Head of caudate nucleus (tissue), 42 donors: Measurements from ENCODE around the gene REC8.

Experiments used
- DNase-seq, 42 donors: peaks; one replicate each; pipeline versions ENCODE4 v3.0.0 to v3.0.0-alpha.2; 2020 to 2021; ENCODE audit warnings: mixed read lengths in 7 of 42
- intact Hi-C: fragments of 100-400 bp; cut with DNase I; formaldehyde crosslinking; loops from one replicate; pipeline ENCODE4 v1.15.0; 2022

Gene REC8

DNA sequence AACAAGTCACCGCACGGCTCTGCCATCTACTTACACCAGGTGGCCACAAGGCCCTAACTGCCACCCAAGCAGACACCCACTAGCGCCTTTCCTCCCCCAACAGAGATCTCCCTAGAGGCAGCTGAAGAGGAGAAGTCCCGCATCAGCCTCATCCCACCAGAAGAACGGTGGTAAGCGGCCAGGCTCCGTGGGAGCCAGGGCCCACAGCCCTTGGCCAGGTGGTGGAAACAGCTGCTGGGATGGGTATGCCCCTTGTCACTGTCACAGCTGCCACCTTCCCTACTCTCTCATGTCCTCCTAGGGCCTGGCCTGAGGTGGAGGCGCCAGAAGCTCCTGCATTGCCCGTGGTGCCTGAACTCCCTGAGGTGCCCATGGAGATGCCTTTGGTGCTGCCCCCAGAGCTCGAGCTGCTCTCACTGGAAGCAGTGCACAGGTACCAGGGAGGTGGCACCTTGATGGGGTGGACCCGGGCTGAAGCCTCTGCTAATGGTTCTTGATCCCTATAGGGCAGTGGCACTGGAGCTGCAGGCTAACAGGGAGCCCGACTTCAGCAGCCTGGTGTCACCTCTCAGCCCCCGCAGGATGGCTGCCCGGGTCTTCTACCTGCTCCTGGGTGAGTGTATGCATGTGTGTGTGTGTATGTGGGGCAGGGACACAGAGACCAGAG, 7.5 kb downstream of the REC8 start:
- intact Hi-C loops = no loop called here
- no peak for DNase-seq

DNA sequence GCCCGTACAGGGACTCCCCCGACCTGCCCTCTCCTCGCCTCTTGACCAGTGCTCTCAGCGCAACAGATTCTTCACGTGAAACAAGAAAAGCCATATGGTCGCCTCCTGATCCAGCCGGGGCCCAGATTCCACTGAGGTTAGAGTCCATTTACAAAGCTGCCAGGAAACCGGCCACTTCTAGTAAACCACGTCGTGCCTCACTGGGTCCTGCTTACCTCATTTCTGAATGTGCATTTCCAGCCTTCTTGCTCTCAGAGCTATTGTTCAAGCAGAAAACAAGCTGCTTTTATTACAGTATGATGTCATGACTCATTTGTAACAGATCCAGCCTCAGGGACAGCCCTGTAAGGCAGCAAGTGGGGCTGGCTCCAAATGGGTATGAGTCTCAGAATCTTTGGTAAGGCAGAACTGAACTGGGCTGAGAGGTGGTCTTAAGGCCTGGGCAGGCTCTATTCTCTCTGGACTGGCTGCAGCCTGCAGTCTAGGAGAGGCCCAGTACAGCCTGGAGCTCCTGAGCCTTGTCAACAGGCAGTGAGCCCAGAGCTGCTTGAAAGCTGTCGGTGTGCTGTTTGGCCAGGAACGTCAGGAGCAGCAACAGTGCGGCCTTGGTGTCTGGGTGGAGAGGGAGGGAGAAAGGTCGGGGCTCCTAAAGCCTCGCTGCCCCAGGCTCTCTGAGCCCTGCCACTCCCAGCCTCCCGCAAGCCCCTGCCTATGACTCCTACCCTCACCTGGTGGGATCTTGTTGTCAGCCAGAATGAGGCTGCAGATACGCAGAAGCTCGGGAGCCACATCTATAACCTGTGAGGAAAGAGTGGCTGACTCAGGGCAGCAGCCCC, 8.3 kb downstream of the REC8 start:
- intact Hi-C loops = no loop called here
- DNase-seq = peak in 6 of 42 donors; percentile 33 to 72 (median 38)

DNA sequence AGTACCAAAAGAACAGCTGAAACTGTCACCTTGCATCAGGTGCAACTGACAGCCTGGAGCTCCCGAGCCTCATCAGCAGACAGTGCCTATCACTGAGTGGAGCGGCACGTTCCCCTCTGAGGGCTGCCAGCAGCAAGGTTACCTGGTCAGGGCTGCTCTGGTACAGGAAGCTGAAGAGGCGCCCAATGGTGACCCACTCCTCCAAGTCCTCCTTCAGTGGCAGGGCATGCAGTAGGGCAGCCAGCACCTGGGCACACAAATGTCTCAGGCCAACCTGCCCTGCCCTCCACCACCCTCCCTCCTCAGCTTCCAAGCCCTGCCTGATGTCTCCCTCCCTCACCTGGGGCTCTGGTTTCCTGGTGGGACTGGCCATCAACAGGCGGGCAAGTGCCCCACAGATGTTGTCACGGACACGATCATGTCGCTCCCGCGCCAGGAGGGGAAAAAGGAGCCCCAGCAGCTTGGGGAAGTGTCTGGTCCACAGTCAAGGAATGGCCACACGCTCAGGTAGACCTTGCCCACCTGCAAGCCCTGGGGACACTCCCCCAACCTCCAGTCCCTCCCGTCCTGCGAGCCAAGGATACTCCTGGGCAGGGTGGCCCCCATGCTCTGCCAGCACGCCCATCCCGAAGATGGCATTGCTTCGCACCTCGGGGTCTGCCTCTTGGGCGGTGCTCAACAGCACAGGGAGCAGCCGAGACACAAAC, 9.6 kb downstream of the REC8 start:
- intact Hi-C loops = no loop called here
- DNase-seq = no peak

- intact Hi-C loops = no loop called here
- no peak for DNase-seq
These were observed 10.4 kb downstream of the REC8 start for GRCh38 chr14:24182110-24182882.

DNA sequence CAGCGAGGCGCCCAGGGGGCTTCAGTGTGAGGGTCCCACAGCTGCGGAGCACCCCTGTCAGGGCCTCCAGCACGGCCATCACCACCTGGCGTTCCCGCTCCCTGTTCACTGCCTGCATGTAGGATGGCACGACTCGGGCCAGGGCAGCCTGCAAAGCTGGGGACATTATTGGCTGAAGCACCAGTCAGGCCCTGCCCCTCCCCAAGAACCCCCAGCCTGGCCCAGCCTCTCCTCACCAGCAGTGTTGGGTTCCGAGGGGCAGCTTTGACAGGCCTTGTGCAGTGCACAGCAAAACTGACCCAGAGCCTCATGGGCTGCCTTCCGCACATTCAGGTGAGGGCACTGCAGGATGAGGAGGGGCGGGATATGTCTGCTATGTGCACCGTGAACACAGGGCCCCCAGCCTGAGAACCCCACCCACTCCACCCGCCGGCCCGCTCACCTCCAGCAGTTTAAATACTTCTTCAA, 11.2 kb downstream of the REC8 start:
- DNase-seq = peak in 1 of 42 donors; percentile 18
- intact Hi-C loops = no loop called here

DNA sequence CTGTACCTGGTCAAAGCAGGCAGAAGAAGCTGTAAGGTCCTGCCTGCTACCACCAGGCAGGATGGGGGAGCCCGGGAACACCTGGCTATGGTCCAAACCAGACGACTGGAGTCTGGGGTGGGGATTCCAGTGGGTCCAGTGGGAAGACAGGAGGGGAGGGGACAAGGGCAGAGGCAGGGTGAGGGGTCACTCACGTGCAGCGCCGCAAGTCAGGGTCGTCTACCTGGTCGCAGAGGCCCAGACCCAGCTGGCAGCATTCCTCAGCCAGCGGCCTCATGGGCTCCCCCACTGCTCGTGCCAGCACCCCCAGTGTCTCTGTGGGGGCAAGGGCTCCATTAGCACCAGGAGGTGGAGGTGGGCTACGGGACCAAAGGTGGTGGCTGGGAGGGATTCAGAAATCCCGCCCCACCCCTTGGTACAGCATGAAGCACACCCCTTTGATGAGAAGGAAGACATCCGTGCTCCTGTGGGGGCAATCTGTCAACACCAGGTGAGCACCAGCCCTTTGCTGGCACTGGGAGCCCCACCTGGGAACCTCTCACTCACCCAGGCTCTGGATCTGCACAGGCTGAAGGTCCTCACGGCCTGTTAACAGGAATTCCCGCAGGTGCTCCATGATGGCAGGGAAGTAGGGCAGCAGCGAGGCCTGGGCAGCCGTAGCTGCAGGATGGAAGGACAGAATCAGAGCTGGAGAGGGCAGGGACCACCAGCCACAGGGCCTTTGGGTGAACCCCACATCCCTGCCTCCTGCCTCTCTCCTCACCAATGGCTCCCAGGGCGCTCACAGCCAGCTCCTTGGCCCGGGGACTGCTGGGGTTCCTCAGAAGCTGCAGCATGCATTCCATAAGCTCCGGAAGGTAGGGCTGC, 12.5 kb downstream of the REC8 start:
- intact Hi-C loops = no loop called here

DNA sequence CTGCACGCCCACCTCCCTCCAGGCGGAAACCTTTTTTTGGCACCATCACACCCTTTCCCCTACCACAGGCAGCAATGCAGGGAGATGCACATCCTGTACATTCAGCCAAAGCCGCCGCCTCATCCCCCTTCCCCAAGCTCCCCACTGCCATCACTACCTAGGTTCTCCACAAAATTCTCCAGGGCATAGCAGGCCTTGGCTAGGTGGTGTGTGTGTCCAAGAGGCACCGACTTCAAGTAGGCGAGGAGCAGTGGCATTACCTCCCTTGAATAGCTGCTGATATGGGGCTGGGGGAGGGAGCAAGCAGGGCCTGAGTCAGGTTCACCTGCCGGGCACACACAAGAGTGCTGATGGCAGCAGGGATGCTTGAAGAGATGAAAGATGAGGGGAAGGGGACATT, 13.1 kb downstream of the REC8 start:
- DNase-seq = no peak
- intact Hi-C loops = no loop called here

More for the DNA sequence above, 12.5 kb downstream of the REC8 start:
- DNase-seq = no peak

DNA sequence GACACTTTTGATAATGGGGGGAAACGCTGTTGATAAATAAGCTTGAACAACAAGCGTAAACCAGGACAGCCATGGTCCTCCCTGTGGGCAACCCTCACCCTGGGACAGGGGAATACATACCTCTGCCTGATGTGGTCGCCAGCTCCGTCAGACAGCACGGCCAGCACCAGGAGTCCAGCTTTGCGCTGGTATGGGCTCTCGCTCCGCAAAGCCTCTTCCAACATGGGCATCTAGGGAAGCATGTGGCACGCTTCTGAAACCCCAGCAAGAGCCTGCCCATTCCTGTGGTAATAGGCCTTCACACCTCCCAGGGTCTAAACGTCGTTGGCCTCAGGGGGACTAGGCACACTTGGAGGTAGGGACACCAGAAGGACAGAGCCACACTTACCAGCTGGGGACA, 13.9 kb downstream of the REC8 start:
- intact Hi-C loops = no loop called here
- DNase-seq = no peak

DNA sequence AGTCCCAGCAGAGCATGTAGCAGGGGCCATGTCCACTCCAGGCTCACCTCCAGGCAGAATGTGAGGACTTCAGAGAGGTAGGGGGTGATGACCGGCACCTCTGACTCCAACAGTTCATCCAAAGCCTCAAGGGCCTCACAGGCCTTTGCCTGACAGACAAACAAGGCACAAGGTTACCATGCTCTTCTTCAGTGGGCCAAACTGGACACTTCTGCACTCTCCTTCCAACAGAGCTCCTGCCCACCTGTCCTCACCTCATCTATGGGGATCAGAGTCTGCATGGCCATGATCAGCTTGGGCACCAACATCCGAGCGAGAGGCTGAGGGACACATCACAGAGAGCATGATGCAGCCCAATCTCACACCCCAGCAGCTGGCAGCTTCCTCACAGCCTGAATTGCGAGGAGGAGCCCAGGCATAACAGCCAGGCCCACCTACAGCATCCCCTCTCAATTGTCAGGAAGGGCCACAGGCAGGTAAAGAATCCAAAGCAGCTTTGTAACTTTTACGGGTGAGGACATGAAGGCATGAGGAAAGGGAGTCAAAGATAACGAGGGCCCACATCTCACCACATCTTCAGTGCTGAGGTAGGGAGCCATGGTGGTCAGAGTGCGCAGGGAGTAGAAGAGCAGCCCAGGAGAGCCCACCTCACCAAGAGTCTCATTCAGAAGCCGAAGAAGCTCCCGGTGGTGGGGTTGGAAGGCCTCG, 15.1 kb downstream of the REC8 start:
- no peak for DNase-seq
- intact Hi-C loops = no loop called here

DNA sequence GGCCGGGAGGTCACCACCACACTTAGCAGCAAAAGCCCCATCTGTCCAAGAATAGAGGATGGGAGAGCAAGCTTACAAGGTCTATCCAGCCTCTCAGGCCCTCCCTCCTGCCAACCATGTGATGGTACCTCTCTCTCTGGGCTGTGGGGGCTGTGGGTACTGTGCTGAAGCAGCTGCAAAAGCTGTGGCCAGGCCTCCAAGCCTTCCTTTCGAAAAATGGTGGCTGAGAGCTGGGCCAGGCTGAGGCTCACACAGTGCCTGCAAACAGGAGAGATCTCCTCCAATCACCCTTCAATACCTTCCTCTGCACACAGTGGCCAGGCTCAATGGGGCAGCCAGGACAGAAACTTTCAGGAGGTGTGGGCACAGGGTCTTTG, 15.6 kb downstream of the REC8 start:
- intact Hi-C loops = no loop called here
- DNase-seq = no peak

DNA sequence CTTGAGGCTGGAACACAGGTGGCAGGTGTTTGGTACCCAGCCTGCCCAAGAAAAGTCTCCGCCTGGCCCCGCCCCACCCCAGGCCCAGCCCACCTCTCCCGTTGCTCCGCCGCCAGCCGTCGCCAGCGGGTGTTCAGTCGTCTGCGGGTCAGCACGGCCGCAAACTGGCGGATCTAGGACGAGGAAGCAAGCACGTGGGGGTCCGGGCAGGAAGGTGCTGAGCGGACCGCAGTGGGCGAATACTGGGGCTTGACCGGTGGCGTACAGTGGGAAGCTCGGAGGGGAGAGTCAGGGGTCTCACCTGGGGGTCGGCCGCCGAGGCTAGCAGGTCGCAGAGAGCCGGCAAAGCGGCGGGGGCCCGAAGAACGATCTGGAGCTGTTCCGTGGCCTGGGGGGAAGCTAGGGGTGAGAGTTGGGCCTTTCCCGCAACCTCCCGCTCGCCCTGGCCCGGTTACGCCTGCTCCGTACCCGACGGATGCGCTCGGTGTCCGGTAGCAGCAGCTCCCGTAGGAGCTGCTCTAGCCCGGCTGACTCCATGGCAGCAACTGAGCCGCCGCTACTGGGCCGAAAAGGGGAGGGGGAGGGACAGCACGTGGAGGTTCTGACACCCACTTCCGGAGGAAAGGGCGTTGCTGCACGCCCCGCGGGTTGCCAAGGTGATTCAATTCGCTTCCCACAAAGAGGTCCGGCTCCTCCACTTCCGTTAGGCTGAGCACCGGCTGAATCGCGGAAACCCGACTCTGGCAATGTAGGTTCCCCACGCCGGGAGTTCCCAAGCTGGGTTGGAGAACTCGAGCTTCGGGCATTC, 16.6 kb downstream of the REC8 start, which contains the start of gene IPO4:
TSS of gene IPO4 (minus strand) at position 566 of the 808 bp plus-strand sequence. CDS start at position 537, 29 bp downstream.
- peak; percentile 91 to 99 (median 96) for DNase-seq
- intact Hi-C loops = no loop called here

GRCh38 chr14:24189059-24189375, 17.1 kb downstream of the REC8 start:
- no peak for DNase-seq
- intact Hi-C loops = no loop called here

DNA sequence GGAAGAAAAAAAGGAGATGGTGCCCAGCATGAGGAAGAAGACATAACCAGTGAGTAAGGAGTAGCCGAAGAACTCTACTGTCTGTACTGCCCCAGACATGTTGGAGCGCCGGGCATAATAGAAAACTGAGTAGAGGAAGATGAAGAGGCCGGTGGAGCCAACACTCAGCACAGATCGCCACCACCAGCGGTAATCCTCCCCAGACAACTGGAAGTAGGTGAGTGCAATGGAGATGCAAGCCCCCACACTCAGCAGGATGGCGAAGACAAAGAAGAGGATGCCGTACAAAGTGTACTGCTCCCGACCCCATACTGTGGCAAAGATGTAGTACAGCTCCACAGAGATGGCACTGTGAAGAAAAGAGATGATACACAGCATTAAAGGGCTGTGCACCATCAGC, 17.6 kb downstream of the REC8 start:
- intact Hi-C loops = no loop called here
- DNase-seq = no peak

GRCh38 chr14:24190416-24190815, 18.5 kb downstream of the REC8 start:
- intact Hi-C loops = no loop called here
- DNase-seq = no peak

GRCh38 chr14:24192933-24193332, 21.1 kb downstream of the REC8 start:
- DNase-seq = no peak
- intact Hi-C loops = no loop called here

DNA sequence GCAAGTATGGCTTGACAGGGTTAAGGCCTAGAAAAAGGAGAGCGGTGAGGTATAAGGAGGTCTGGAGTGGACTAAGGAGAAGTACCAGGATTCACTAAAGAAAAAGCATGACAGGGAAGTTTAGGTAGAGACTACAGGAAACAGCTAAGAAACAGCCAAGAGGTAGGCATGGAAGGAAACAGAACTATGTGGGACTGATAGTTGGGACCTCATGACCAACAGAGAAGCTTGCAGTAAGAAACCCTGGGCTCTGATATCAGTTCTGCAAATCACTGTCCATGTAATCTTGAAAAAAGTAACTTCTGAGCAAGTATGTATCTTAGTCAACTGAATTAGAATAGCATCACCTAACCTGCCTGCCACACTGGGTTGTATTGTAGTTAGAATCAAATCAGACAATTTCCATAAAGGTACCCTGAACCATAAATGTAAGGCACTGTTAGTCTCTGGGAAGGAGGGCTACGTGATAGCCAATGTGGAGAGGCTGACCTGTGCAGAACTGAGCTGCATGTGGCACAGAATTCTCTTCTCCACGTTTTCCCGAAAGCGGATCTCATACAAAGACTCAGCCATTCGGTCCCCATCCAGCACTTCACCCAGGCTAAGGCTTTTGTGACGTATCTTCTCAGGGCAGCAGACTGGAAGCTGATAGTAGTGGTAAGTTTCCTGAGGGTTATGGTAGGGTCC, 22.4 kb downstream of the REC8 start:
- no peak for DNase-seq
- intact Hi-C loops = no loop called here

DNA sequence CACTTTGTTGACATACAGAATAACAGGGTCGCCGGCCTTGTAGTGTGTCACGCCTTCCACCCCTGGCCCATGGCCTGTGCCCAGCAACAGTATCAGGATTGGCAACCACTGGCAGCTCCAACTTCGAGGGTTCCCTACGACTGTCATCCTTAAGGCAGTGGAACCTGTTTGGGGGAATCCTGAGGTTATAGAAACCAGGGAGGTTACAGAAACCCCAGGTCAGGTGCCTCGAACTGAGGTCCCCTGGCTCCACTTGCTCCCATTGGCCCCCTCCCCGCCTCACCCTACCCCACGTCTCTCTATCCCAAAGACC, 22.9 kb downstream of the REC8 start:
- intact Hi-C loops = no loop called here
- DNase-seq = no peak
